Endothelial cell (in vitro differentiated cells): Measurements from ENCODE around the gene DLL1. TPM values are rescaled to one million over a fixed set of nuclear protein-coding genes. Genes with fewer than 3 reads are reported as not detected.

ENCODE experiments used
- DNase-seq: peaks from one replicate; pipeline ENCODE4 v3.0.0; 2021; ENCODE audit warnings: low spot score
- H3K27ac Mint-ChIP-seq: one replicate; pipeline ENCODE4 v1.8.0; 2021; ENCODE audit warnings: mixed read lengths, inconsistent platforms; ENCODE audit not compliant: unreplicated experiment
- H3K27me3 Mint-ChIP-seq: one replicate; pipeline ENCODE4 v1.8.0; 2021; ENCODE audit warnings: mild to moderate bottlenecking, moderate library complexity, mixed read lengths, inconsistent platforms; ENCODE audit not compliant: unreplicated experiment
- H3K36me3 Mint-ChIP-seq: one replicate; pipeline ENCODE4 v1.8.0; 2021; ENCODE audit warnings: mild to moderate bottlenecking, low read depth, mixed read lengths, inconsistent platforms; ENCODE audit not compliant: unreplicated experiment
- H3K4me1 Mint-ChIP-seq: one replicate; pipeline ENCODE4 v1.8.0; 2021; ENCODE audit warnings: mild to moderate bottlenecking, mixed read lengths, inconsistent platforms; ENCODE audit not compliant: unreplicated experiment
- H3K4me3 Mint-ChIP-seq: one replicate; pipeline ENCODE4 v1.8.0; 2021; ENCODE audit warnings: mild to moderate bottlenecking, mixed read lengths, inconsistent platforms; ENCODE audit not compliant: unreplicated experiment
- H3K9me3 Mint-ChIP-seq: one replicate; pipeline ENCODE4 v1.8.0; 2021; ENCODE audit warnings: mixed read lengths, inconsistent platforms; ENCODE audit not compliant: unreplicated experiment
- CTCF ChIP-seq: fragments of 200-600 bp; sonication (generic); IDR thresholded peaks from one replicate; pipeline ENCODE4 v1.5.0; 2021; ENCODE audit warnings: antibody characterized with exemption; ENCODE audit not compliant: unreplicated experiment
- total RNA-seq: library from RNA; stranded (reverse); fragmentation: NEBNext Ultra II Directional; extraction: Animal tissue kit (Norgen Biotek cat#: 25700); gene quantifications from one replicate; pipeline ENCODE4 v1.2.1, GENCODE V29; 2021; ENCODE audit not compliant: unreplicated experiment

DLL1 gene
- total RNA-seq, 1 donor from 2014 or later: 59.5 TPM

- no peak overlapping the region for H3K27ac Mint-ChIP-seq
- no peaks in the 10 kb centered on the region for H3K9me3 Mint-ChIP-seq
- peak overlapping the region; percentile 56 for H3K4me3 Mint-ChIP-seq
- peaks cover 42% of the 10 kb centered on the region for H3K4me1 Mint-ChIP-seq
- peaks cover 52% of the 10 kb centered on the region for H3K36me3 Mint-ChIP-seq
- no peak for DNase-seq
- peaks cover 11% of the 10 kb centered on the region for H3K27me3 Mint-ChIP-seq
- TF ChIP-seq CTCF: no peak
Measured at GRCh38 chr6:170283212-170284081, 7.4 kb downstream of the DLL1 start.

DNA sequence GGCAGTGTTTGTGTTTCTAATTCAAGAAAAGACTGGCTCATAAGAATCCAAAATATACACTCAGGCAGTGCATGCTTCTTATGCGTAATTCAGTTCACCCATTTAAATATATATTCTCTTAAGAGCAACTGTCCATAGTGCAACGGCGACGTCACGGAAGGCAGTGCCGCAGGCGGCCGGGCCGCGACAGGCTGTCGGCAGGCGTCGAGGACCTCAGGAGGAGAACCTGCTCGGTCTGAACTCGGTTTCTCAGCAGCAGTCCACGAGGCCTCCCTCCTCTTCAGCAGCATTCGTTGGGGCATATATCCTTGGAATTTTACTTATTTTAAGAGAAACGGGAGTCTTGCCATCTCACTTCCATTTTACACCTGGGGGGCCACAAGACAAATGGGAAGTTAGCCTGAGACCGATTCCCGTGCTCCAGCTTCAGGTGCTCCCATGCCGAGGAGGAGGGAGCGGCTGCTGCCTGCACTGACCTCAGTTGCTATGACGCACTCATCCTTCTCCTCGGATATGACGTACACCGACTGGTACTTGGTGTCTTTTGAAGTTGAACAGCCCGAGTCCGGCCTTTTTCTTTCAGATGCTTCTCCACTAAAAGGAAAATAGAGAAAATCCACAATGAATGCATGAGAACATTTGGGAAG, 8.2 kb downstream of the DLL1 start:
- Mint-ChIP-seq H3K9me3 (no peaks in the 10 kb centered on the region), H3K36me3 (peaks cover 44% of the 10 kb centered on the region), H3K4me3 (no peak overlapping the region), H3K27me3 (peaks cover 11% of the 10 kb centered on the region), H3K27ac (no peak overlapping the region), H3K4me1 (peaks cover 42% of the 10 kb centered on the region)
- DNase-seq: no peak
- TF ChIP-seq CTCF: no peak

GRCh38 chr6:170281331-170282292, 9.3 kb downstream of the DLL1 start:
- Mint-ChIP-seq H3K9me3 (no peaks in the 10 kb centered on the region), H3K36me3 (peaks cover 37% of the 10 kb centered on the region), H3K27me3 (peaks cover 5% of the 10 kb centered on the region), H3K4me3 (no peak overlapping the region), H3K4me1 (peaks cover 42% of the 10 kb centered on the region), H3K27ac (no peak overlapping the region)
- no peak for TF ChIP-seq CTCF
- no peak for DNase-seq

DNA sequence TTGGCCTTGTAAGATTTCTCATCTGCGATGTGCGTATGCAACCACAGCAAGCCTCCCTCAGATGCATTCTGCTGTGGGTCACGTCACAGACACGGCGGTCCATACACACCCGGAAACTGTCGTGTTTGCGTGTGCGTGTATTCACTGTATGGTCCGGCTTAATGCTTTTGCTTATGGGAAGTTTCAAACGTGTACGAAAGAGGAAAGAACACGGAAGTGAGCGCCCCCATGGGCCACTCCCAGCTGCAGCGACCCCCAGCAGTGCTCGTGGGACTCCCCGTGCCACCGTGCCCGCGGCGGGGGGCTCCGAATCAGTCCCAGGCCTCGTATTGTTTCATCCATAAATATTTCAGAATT, 10.2 kb downstream of the DLL1 start:
- no peak overlapping the region for H3K27ac Mint-ChIP-seq
- peaks cover 33% of the 10 kb centered on the region for H3K4me1 Mint-ChIP-seq
- TF ChIP-seq CTCF: no peak
- H3K4me3 Mint-ChIP-seq: no peak overlapping the region
- no peaks in the 10 kb centered on the region for H3K9me3 Mint-ChIP-seq
- H3K36me3 Mint-ChIP-seq: peaks cover 29% of the 10 kb centered on the region
- peaks cover 2% of the 10 kb centered on the region for H3K27me3 Mint-ChIP-seq
- no peak for DNase-seq
